Measurements from ENCODE around the gene APCDD1L.

Gene APCDD1L

GRCh38 chr20:58483470-58483869, 31.7 kb downstream of the APCDD1L start:
- no peak for DNase-seq

- DNase-seq, result no peak
These were observed 32.1 kb downstream of the APCDD1L start for GRCh38 chr20:58483051-58483450.

- no peak for DNase-seq
These were observed 32.8 kb downstream of the APCDD1L start for GRCh38 chr20:58482416-58482815.

- DNase-seq, result peak; percentile 32
These were observed 33.6 kb downstream of the APCDD1L start for GRCh38 chr20:58481481-58482021.

DNA sequence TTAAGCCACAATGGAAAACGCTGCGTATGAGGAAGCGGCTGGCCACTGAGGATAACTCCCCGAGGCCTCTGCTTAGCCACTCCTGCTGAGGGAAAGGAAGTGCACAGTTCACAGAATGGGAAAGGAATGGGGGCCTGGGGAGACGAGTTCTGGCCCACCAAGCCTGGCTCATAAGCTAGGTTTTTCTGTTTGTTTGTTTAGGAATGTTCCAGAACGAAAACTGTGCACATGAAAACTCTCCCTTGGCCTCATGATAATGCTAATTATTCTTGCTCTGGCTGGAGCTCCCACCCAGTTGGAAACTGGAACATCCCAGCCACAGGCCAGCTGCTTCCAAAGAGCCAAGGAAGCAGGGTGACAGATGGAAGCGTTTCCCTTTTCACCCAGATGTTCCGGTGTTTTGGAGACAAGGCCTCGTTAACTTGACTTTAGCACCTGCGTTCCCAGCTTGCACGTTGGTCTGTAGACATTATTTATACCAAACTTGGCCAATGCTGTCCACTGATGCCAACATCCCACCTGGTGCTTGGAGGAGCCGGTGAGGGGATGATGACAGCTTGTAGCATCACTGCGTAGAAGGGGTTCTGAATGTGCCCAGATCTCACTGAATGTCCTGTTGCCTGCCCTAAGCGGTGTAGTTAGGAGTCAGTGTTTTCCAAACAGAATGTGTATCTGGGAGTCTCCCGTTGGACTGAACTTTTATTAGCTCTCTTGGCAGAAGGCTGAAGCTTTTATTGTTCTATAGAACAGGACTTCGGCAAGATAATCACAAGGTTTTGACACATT, 34.5 kb downstream of the APCDD1L start:
- DNase-seq, result no peak

DNA sequence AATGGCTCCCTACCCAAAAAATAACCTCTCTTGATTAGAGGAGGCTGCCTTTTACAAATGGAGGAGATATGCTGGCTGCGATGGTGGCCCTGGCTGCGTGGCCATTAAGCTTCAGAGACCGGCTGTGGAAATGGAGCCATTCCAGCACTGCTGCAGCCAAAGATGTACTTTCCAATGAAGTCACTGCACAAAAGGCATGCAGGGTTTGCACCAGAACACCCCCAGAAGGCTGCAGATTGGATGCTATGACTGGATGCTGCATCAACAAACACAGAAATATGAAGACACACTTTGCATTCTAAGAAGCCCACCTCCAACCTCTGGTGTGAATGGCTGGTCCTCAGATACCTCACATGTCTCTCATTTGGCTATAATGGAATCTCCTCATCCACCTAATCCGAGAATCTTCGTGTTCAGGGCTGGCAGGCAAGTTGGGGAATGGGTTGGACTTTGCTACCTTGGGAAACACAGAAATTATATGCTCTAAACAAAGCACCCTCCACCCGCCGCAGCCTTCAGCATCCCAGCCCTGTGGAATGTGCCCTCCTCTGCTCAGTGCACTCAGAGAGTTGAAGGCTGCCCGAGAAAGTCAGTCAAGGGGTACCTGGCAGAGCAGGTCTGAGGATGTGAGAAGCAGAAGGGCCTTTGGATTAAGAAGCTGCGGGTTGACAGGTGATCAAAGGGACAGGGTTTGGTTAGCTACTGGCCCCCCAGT, 35.3 kb downstream of the APCDD1L start:
- DNase-seq, result no peak

DNA sequence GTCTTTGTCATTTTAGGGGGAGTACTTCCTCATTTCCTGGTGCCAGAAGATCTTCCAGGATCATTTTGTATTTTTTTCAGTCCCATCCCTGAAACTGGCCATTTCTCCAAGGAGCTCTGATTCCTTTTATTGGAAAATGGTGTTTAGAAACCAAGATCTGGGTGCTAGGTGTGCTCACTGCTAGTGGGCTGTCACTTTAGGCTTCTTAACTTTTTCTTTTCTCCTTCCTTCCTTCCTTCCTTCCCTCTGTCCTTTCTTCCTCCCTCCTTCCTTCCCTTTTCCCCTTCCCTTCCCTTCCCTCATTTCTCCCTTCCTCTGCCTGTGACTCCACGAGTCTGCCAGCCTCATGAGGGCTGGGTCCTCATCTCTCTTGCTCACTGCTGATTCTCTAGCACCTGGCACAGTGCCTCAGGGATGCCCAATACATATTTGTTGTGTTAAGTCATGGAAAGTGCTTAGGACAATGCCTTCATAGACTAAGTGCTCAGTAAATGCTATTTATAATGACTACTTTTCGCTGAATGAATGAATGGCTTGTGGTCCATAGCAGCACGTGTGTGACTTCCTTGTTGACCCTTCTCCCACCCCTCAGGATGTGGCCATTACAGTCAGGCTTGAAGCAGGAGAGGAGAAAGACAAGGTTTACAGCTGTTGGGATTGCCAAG, 36.9 kb downstream of the APCDD1L start:
- DNase-seq, result no peak

DNA sequence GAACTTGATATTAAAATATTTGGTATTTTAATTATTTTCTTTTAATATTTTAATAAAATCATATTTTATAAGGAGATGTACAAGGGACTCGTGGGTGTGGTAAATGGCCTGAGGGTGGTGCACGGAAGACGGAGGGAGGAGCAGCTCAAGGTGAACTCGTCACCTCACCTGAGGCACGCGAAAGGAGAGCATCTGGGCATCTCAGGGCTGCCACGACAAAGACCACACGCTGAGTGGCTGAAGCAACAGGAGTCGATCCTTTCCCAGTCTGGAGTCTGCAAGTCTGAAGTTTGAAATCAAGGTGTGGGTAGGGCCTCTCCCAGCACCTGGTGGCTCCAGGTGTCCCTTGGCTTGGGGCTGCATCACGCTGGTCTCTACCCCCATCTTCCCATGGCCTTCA, 39.7 kb downstream of the APCDD1L start:
- no peak for DNase-seq

DNA sequence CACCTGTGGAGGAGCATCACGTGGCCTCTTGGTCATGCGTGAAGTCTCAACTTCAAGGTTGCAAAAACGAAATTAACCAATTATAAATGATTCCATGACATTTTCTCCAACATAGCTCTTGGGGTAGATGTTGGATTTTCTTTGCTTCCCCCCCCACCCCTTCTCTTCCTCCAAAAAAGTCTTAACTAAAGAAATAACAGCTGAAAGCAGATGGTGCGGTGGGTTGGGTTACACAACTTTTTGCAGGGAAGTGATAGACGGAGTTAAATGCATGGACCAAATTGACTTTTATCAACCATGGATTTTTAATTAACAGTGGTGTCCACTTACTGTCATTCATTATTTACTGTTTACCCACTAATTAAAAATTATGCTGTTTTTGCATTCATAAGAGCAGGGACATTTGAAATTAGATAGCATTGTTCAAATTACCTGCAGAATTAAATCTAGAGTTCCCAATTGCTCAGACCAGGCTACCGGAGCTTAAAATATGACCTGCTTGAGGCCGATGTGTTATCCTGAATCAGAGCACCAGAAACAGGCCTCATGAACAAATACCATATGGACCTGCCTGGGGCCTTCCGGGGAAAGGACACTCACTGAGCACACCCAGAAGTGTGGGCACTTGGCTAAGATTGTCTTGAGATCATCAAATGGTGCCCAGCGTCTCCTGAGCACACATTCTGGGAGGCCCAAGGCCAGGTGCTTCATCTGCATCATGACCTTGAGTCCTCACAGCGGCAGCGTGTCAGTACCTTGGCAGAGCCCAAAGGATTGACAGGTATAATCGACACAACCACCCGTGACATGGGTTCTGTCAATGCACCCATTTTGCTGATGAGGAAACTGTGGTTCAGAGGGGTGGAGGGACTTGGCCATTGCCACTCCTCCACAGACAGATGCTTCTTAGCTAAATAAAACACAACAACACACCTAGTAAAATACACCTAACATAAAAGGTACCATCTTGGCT, 41.5 kb downstream of the APCDD1L start:
- no peak for DNase-seq

GRCh38 chr20:58472273-58473018, 42.8 kb downstream of the APCDD1L start:
- DNase-seq, result no peak

DNA sequence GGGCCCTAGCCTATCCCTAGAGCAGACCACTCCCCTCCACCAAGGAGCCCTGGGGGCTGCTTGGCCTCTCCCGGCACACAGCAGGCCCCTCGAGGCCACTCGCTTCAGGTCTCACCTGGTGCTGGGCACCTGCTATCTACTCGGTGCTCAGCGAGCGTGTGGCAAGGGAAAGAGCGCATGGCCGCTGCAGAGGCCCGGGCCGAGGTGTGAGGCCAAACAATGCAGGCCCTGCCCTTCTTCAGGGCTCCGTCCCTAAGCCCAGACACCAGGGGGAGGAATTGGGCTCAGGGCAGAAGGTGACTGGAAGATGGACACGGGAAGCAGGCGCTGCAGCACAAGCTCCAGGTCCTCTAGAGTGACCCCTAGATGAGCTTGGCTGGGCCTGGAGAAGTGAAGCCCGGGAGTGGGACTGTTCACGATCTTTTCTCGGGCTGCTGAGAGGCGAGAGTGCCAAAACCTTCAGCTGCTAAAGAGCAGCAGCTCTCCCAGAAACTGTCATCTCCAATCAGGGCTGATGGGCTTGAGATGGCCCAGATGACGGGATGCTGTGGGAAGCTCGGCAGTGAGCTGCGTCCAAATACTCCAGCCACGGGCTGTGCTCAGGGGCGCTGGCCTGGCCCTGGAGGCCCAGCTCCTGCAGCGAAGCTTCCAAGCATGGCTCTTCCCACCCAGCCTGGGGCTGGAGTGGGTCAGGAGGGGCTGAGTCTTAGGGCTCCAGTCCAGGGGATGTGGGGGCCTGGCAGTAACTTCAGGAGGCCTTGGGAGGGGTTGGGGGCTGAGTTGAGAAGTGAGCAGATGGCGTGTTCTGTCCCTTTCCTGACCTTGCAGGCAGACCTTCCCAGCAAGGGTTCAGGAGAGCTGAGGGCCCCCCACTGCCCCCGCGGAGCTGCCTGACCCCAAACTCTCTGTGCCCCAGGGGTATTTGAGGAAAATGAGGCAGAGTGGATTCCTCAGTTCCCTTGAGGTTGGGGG, 43.7 kb downstream of the APCDD1L start:
- DNase-seq, result no peak

GRCh38 chr20:58470336-58471192, 44.6 kb downstream of the APCDD1L start:
- no peak for DNase-seq

- DNase-seq, result no peak
These were observed 45.6 kb downstream of the APCDD1L start for GRCh38 chr20:58469616-58470015.

DNA sequence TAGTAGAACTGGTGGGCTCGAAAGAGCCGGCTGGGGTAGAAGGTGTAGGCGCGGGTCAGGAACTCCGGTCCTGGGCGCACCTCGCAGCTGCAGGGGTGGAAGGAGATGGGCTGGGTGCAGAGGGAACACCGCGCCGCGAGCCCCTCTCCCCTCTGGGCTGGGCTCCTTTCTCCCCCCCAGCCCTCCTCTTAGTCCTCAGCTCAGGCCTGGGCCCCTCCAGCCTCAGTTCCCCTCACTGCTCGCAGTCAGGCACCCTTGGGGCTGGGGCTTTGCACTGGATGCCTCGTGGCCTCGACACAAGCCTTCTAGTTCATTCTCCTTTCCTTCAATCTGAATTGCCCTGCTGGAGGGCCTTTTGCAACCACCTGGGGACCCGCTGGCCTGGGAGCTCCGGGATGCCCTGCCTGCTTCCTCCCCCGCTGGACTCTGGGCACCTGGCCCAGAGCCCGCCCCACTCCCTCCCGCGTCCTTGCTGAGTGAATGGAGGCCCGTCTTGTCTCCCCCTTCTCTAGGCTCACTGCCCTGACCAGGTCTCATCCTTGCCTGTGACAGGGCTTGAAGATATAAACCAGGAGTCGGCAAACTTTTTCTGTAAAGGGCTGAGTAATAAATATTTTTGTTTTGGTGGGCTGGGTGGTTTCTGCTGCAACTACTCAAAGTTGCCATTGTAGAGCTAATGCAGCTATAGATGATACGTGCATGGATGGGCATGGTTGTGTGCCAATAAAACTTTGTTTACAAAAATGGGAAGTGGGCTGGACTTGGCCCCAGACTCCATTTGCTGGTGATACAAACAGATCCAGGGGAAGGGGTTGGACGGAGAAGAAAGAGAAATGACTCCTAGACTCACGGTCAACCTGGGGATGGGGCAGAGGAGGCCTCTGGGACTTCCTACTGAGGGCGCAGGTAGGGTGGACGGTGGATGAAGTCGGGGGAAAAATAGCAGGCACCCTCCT, 47.3 kb downstream of the APCDD1L start:
- no peak for DNase-seq

DNA sequence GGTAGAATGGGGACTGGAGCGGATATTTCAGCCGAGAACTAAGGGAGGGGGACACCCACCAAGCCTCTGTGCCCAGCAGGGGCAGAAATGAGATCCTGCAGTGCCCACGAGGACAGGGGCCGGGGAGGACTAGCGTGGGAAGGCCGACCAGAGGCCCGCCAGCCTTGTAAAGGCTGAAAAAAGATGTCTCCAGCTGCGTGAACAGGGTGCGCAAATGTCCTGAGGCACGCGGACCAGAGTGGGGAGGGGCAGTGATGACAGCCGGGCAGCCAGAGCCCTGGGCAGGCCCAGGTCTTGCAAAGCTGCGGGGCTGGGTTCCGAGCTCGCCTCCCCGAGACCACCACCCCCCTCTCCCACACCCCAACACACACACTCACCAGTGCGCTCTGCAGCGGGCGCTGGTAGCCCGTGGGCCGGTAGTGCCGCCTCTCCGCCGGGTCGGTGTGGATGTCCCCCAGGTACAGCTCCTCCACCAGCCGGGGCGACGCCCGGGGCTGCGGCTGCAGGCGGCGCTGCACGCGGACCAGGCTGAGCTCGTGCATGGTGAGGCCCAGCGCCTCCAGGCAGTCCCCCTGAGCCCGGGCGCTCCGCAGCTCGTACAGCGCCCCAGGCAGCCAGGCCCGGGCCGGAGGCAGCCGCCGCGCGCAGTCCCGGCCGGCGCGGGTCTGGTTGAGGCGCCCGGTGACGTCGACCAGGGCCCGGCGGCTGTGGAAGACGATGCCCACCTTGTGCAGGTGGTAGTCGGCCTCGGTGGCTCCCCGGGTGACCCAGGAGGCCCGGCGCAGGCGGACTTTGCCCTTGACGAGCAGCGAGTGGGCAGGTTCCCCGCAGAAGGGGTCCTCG, 48.2 kb downstream of the APCDD1L start:
- no peak for DNase-seq

GRCh38 chr20:58466095-58466708, 49.0 kb downstream of the APCDD1L start:
- DNase-seq, result no peak

DNA sequence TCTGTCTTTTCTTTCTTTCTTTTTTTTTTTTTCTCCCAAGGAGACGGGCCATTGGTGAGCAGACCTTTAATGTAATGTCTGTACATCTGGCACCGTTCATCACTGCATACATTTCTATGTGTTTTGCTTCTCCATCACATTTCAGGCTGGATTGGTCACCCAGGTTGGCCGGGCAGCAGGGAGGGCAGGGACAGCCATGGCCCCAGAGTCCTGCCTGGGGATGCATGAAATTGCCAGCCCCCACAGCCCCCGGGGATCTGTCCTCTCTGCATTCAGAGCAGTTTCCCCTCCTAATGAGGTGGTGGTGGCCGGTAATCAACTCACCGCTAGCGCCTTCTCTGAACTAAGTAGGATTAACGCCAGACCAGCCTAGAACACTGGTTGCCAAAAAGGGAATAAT, 50.4 kb downstream of the APCDD1L start:
- no peak for DNase-seq
